Subcutaneous adipose tissue (tissue), 4 donors: ENCODE results near the gene MLYCD. TPM values are rescaled to one million over a fixed set of nuclear protein-coding genes. Genes with fewer than 3 reads are reported as not detected.

Experiments
- total RNA-seq, 4 donors: library from RNA; depleted of rRNA; stranded (reverse); fragments of >200 nt; gene quantifications; one replicate each; pipeline ENCODE4 v1.1.0, GENCODE V29; 2016
- TF ChIP-seq, protein P1 (sequence below): fragments of 450-650 bp; IDR thresholded peaks from one replicate; pipeline ENCODE4 v1.5.1; 2016; ENCODE audit warnings: low read depth, mild to moderate bottlenecking, control low read depth, antibody characterized with exemption, moderate library complexity

The MLYCD gene
- total RNA-seq: 10 to 100 TPM; 10.0 to 30.9 (median 11.5) TPM

DNA sequence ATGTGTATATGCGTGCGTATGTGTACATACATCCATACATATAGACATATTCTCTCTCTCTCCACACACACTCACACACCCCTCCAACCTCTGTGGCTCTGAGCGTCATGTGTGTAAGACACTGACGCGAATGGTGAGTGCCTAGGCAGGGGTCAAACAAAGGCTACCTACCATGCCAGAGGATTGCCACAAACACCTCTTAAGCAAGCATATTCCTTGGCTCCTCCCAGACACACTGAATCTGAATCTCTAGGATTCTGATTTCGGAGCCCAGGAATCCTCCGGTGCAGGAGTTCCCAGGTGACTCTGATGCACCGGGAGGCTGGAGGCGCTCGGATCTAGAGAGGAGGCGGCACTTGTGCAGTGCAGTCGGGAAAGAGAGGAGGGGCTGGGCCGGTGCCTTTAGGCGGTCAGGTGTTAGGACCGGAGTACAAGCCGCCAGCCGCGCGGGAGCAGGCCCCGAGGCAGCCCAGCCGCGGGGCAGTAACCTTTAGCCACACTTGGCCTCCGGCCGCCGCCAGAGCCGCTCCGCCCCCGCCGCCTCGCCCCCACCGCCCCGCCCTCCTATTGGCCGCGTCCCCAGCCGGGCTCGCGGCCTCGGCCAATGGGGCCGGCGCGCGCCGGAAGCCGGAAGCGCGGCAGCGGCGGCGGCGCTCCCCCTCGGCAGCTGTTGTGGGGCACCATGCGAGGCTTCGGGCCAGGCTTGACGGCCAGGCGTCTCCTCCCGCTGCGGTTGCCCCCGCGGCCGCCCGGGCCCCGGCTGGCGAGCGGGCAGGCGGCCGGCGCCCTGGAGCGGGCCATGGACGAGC is at the start of gene MLYCD:
MLYCD (plus strand) TSS at position 653 of the 809 bp plus-strand sequence; CDS start at position 683, 30 bp downstream.
- TF ChIP-seq, protein P1, sequence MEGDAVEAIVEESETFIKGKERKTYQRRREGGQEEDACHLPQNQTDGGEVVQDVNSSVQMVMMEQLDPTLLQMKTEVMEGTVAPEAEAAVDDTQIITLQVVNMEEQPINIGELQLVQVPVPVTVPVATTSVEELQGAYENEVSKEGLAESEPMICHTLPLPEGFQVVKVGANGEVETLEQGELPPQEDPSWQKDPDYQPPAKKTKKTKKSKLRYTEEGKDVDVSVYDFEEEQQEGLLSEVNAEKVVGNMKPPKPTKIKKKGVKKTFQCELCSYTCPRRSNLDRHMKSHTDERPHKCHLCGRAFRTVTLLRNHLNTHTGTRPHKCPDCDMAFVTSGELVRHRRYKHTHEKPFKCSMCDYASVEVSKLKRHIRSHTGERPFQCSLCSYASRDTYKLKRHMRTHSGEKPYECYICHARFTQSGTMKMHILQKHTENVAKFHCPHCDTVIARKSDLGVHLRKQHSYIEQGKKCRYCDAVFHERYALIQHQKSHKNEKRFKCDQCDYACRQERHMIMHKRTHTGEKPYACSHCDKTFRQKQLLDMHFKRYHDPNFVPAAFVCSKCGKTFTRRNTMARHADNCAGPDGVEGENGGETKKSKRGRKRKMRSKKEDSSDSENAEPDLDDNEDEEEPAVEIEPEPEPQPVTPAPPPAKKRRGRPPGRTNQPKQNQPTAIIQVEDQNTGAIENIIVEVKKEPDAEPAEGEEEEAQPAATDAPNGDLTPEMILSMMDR: no peak

DNA sequence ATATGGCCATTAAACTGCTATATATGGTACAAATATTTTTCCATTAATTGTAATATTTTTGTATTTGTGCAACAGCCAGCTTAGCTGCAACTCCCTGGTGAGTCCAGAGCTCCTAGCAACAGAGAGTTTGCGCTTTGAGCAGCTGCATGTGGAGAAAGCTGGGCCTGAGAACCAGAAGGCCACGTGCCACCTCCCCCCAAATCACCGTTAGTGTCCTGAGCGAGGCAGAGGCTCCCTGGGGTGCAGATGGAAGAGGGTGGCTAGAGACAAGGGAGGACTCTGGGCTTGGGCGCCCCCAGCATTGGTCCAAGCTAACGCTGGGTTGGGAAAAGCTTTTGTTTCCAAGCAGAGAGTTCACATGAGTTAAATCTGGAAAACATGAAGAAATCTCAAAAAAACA is 49.5 kb upstream of the MLYCD start:
- TF ChIP-seq, protein P1: no peak

DNA sequence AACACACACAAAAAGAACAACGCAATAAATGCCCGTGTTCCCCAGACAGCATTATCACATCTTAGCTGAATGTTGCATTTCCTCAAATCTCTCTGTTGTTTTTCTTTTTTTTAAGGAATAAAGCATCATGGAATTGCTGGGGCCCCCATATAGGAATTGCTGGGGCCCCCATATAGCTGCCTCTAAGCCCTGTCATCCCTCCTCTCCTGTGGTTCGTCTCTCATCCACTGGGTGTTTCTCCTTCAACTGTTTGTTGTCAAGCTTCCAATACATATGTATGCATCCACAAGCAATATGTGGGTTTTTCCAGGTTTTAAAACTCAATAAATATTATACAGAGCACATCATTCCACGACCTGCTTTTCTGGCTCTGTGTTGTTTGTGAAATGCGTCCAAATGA is 48.0 kb upstream of the MLYCD start:
- TF ChIP-seq, protein P1: no peak

DNA sequence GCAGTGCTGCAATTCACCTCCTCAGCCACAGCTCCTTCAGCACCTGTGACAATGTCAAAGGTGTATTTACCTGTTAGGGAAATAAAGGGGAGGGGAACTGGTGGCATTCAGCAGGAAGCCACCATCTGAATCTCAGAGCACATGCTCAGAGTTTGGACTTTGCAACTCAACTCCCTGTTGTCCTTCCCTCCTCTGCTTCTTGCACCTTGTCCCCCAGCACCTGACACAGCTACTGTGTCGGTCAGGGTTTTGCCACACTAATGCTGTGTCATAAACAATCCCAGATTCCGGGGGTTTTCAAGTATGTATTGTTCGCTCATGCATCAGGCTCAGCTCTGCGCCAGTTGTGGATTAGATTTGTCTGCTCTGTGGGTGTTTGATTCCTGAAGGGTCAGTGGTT is 47.4 kb upstream of the MLYCD start:
- TF ChIP-seq, protein P1: no peak

DNA sequence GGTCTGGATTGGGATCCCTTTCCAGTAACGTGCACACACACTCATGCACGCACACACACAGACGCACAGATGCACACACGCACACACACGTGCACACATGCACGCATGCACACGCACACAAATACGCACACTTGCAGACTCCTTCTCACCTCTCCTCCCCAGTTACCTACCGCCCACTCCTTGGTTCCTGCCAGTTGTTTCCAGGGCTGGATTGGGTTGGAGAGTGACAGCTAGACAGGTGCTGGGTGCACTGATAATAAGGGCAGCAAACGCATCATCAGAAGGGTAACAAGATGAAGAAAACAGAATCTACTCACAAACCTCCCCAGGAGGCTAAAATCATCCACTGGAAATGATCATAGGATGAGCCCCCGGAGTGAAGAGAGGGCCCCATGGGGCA is 46.1 kb upstream of the MLYCD start:
- TF ChIP-seq, protein P1: no peak

DNA sequence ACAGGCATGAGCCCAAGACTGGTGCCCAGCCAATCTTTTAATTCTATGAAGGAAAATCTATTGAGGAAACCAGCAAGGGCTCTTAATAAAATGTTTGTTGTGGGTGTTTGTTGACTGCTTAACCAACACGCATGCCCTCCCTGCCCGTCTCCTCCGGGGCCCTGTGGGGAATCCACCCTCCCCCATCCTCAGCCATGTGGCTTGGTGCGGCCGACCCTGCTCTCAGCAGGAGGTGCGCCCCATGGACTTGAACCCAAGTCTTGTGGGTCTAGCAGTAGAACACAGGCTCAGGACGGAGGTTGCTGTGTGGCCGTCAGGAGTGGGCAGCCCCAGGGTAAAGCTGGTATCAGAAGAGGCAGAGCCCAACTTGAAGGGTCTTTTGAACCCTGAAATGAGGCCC is 45.1 kb upstream of the MLYCD start:
- TF ChIP-seq, protein P1: no peak

DNA sequence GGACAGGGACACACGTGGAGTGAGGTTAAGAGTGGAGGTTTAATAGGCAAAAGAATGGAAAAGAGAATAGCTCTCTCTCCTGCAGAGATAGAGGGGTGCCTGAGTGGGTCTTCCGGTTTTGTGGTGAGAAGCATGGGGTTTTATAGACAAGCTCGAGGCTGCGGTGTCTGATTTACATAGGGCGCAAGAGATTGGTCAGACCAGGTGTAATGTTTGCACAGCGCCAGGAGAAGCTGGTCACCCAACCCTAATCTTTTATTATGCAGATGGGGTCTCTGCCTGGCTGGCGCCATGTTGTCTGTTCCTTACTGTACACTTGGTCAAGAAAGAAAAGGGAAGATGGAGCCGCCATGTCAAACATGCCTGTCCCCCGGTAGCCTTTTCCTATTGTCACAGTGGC is 44.5 kb upstream of the MLYCD start:
- TF ChIP-seq, protein P1: no peak
